Stimulated activated CD4-positive, alpha-beta T cell treated with anti-CD3 and anti-CD28 coated beads, TNF-alpha, amount 100 ng/mL, for 4 hours (primary cell): ENCODE results near the gene NDUFA7.
"Not testable (repeated sequence)": the region's sequence is repeated elsewhere in the genome, so short reads cannot be mapped to it uniquely, and the experiment has no call there.

Source experiments
- DNase-seq, 3 experiments: peaks; one replicate each; pipeline ENCODE4 v3.0.0-alpha.2; 2020; ENCODE audit warnings: low read depth in 3 of 3

The NDUFA7 gene

DNA sequence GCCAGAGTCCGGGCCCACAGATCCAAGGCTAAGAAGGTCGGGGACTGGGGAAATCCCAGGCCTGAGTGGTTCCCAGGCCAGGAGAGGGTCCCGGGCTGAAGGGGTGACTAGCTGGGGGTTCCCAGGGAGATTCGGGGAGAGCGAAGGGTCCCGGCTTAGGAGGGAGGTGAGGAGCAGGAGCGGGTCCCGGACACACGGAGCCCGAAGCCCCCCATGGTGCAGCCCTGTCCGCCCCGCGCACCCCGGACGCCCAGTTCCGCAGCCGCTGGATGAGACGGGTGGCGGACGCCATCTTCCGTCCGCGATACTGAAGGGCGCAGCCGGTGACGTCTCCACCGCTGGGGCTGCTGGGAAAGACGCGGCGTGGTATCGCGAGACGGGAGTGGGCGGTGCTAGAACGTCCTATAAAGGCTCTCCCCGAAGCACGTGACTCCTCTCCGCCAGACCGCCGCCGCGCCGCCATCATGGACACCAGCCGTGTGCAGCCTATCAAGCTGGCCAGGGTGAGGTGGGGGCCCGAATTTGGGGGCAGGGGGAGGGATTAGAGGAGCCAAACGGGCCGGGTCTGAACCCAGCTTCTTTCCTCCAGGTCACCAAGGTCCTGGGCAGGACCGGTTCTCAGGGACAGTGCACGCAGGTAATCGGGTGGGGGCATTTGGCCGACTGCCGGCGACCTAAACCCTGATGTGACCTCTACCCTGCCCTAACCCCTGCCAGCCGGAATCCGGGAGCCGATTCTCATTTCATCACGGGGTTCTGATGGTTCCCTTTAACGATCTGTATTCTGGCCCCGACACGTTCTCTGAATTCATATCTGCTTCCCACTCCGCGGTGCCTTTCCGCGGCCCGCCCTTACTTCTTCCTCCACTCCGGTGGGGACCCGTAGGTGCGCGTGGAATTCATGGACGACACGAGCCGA lies at the start of gene NDUFA7, which contains the start of gene RPS28:
Gene NDUFA7, minus strand, starts transcription at position 309 of the 919 bp plus-strand sequence. Its CDS starts 17 bp downstream, at position 292.
Gene RPS28, plus strand, starts transcription at position 430 of the 919 bp plus-strand sequence. Its CDS starts 35 bp downstream, at position 465.
- peak; percentile 92 to 96 (median 93) for DNase-seq

DNA sequence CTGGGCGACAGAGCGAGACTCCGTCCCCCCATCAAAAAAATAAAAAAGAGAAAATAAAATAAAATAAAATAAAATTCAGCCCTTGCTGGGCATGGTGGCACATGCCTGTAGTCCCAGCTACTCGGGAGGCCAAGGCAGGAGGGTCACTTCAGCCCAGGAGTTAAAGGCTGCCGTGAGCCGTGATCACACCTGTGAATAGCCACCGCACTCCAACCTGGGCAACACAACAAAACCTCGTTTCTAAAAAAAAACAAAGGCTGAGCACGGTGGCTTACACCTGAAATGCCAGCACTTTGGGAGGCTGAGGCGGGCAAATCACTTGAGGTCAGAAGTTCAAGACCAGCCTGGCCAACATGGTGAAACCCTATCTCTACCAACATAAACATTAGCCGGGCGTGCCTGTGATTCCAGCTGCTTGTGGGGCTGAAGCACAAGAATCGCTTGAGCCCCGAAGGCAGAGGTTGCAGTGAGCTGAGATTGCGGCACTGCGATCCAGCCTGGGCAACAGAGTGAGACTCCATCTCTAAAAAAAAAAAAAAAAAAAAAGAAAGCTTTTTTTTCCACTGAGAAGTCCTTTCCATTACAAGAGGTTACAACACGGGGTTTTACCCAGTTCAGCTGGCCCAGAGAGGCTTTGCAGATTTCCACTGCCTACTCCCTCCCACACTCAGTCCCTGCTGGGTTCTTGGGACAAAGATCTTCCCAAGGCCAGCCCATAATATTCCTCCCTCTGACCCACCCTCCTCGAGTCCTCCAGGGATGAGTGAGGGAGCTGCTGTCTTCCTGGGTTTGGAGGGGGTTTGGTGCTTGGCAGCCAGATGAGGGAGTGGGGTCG lies 49.2 kb upstream of the NDUFA7 start:
- DNase-seq, result no peak

DNA sequence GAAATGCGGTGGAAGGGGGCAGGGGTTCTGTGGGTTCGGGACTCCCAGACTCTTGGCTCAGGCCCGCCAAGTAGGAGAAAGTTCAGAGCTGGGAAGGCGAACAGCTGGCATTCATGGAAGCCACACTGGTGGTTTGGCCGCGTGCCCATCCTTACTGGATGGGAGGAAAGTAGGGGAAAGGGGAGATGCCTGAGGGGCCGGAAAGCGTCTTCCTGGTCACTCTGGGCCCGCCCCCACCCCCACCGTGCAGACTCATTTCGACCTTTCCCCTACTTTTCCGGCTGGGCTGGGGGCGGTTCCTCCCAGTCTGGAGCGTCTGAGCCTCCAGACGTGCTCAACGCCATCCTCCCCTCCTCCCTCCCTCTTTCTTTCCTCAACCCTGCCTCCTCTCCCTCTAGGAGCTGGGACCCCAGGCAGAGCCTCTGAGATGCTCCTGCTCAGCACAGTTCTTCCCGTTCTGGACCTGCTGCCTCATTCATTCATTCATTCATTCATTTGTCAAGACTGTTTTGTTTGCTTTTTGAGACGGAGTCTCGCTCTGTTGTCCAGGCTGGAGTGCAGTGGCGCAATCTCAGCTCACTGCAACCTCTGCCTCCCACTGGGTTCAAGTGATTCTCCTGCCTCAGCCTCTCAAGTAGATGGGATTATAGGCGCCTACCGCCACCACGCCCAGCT lies 46.3 kb upstream of the NDUFA7 start:
- DNase-seq, result no peak

DNA sequence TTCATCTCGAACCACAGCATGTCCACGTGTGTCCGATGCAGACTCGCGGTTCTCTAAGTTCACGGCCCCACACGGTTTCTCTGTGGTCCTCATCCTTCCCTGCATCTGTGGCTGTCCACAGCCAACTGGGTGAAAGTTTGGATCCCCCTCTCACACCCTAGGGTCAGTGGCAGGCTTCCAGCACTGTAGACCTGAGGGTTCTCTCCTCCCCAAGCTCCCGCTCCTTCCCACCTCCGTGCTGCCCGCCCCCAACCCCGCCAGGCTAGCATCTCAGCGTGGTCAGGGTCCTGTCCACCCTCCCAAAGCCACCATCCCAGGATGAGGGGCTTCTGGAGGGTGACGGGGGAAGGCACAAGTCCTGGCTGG lies 45.8 kb upstream of the NDUFA7 start:
- DNase-seq, result no peak

DNA sequence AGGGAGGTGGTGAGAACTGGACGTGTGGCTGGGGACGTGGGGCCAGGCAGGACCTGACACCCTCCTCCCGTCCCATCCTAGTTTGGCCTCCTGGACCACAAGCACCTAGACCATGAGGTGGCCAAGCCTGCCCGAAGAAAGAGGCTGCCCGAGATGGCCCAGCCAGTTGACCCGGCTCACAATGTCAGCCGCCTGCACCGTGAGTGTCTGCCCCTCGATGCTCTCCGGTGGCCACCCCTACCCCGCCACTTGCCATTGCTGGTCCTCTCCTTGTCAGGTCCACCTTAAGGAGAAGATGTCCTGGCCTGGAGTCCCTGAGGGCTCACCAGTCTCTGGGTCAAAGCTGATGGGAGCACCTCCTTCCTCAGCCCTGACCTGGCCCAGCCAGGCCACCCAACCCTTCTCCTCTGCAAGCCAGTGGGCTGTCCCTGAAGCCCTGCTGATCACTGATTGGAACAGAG lies 45.0 kb upstream of the NDUFA7 start:
- DNase-seq, result no peak

DNA sequence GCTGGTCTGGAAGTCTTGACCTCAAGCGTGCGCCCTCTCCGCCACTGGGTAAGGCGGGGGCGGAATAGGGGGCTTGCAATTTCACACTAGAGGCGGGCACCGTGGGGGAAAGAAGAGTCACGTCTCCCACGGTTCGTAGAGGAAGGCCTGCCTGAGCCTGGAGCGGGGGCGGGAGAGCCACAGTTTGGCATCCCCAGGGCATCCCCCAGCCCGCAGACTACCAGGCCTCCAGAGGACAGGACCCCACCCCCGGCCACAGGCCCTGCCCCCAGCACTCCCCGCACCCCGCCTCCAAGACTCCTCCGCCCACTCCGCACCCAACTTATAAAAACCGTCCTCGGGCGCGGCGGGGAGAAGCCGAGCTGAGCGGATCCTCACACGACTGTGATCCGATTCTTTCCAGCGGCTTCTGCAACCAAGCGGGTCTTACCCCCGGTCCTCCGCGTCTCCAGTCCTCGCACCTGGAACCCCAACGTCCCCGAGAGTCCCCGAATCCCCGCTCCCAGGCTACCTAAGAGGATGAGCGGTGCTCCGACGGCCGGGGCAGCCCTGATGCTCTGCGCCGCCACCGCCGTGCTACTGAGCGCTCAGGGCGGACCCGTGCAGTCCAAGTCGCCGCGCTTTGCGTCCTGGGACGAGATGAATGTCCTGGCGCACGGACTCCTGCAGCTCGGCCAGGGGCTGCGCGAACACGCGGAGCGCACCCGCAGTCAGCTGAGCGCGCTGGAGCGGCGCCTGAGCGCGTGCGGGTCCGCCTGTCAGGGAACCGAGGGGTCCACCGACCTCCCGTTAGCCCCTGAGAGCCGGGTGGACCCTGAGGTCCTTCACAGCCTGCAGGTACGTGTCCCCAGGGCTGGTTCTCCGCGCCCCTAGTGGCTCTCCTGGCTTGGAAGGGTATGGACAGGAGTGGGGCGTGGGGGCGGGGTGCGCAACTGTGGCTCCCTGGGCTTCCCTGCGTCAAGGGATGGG lies 42.9 kb upstream of the NDUFA7 start, which contains the start of gene ANGPTL4:
Gene ANGPTL4, plus strand, starts transcription at position 353 of the 969 bp plus-strand sequence. Its CDS starts 167 bp downstream, at position 520.
- DNase-seq, result peak; percentile 29 to 59 (median 37)

DNA sequence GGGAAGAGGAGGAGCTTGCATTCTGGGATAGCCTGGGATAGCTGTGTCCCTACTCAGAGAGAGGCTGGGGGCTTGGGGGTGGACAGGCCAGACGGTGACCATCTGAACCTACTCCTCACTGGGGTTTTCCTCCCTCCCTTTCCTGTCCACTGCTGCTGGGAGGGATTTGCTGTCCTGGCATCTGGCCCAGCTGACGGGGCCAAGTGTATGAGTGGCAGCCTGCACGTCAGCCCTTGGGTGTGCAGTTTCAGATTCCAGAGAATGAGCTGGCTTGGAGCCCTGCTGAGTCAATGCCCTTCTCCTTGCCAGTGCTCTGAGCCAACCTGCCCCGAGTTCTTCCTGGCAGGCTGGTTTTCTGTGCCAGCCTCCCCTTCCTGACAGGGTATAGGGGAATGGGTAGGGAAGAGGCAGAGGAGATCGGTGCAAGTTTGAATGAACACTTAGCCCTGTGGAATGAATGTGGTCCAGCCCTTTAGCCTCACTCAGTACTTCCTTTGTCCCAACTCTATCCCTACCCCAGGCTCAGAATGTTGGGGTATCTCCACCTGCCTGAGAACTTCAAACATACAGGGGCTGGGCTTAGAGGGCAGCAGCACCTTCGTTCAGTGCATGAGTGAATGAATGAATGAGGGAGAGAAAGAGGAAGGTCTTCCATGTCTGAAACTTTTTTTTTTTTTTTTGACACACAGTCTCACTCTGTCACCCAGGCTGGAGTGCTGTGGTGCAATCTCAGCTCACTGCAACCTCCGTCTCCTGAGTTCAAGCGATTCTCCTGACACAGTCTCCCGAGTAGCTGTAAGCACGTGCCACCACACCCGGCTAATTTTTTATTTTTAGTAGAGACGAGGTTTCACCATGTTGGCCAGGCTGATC lies 41.0 kb upstream of the NDUFA7 start:
- no peak for DNase-seq

DNA sequence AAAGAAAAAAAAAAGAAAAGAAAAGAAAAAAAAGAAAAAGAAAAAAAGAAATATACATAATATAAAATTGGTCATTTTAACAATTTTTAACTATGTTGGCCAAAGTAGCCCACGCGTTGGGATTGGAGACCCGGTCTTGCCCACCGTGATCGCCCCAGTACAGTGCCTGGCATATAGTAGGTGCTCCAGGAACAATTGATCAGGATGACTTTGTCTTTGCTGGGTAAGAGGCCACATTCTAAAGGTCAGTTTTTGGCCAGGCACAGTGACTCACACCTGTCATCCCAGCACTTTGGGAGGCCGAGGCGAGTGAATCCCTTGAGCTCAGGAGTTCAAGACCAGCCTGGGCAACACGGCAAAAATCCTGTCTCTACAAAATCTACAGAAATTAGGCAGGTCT lies 39.0 kb upstream of the NDUFA7 start:
- no peak for DNase-seq

DNA sequence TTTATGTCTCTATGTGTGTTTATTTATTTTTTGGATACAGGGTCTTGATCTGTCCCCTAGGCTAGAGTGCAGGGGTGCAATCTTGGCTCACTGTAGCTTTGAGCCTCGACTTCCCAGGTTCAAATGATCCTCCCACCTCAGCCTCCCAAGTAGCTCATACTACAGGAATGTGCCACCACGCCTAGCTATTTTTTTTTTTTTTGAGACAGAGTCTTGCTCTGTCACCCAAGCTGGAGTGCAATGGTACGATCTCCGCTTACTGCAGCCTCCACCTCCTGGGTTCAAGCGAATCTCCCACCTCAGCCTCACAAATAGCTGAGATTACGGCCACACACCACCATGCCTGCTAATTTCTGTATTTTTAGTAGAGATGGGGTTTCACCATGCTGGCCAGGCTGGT lies 37.8 kb upstream of the NDUFA7 start:
- no peak for DNase-seq

DNA sequence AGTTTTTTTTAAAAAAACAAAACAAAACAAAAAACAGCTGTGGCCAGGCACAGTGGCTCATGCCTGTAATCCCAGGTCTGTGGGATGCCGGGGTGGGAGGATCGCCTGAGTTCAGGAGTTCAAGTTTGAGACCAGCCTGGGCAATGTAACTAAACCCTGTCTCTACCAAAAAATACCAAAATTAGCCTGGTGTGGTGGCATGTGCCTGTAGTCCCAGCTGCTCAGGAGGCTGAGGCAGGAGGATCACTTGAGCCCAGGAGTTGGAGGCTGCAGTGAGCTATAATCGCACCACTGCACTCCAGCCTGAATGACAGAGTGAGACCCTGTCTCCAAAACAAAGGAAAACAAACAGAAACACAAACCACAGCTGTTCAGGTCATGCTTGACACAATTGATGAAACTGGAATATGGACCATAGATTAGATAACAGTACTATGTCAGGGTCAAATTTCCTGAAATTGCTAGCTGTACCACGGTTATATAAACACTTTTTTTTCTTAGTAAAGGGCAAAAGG lies 35.9 kb upstream of the NDUFA7 start:
- no peak for DNase-seq

DNA sequence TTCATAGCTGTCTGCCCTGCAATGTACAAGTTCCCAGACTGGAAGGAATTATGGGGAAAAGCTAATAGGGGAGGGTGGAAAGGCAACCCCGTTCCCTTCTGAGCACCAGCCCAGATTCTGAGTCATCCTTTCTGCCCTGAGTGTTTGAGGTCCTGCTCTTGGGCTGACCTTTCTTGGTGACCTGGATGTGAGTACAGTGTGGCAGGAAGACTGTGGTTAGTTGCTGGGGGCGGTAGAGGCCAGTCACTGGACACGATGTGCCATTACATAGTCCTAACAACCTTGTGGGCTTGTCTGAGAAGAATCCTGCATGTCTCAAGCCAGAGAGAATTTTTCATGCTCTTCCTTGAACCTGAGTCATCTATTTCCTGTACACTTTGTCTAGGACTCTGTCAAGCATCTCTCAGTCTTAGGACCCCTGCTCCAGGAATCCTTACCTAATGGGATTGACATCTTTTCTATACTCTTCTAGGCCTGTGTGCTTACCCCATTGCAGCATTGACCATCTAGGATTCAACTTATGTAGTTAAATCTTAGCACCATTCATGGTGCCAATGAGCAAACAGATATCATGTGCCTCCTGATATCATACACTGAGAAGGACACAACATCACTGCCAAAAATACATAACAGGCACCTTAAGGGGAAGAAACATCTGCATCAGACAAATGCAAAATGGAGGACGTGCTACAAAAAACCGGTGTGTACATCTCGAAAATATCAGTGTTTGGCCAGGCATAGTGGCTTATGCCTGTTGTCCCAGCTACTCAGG lies 34.6 kb upstream of the NDUFA7 start:
- no peak for DNase-seq

DNA sequence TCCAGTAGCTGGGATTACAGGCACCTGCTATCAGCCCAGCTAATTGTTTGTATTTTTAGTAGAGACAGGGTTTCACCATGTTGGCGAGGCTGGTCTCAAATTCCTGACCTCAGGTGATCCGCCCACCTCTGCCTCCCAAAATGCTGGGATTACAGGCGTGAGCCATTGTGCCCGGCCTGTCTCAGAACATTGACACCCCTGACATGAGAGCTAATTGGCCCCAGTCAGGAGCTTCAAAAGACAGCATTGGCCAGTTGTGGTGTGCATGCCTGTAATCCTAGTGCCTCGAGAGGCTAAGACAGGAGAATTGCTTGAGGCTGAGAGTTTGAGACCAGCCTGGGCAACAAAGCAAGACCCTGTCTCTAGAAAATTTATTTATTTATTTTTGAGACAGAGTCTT lies 31.7 kb upstream of the NDUFA7 start:
- not testable (repeated sequence) for DNase-seq

DNA sequence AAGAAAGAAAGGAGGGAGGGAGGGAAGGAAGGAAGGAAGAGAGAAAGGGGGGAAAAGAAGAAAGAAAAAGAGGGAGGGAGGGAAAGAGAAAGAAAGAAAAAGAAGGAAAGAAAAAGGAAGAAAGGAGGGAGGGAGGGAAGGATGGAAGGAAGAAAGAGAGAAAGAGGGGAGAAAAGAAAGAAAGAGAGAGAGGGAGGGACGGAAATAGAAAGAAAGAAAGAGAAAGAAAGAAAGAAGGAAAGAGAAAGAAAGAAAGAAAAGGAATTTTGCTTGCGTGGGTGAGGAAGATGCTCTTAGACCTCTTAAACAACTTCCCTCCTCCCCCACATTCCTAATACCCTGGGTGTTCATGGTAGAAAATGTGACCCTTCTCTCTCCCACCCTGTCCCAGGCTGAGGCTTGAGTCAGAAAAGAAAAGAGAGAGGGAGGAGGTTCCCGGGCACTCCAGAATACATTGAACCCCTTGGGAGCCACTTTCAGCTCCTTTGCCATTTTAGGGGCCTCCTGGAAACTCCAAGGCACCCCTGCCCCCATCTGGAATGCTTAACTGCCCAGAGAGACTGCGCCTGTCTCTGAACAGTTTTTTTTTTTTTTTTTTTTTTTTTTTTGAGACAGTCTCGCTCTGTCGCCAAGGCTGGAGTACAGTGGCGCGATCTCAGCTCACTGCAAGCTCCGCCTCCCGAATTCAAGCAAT lies 31.1 kb upstream of the NDUFA7 start:
- no peak for DNase-seq

DNA sequence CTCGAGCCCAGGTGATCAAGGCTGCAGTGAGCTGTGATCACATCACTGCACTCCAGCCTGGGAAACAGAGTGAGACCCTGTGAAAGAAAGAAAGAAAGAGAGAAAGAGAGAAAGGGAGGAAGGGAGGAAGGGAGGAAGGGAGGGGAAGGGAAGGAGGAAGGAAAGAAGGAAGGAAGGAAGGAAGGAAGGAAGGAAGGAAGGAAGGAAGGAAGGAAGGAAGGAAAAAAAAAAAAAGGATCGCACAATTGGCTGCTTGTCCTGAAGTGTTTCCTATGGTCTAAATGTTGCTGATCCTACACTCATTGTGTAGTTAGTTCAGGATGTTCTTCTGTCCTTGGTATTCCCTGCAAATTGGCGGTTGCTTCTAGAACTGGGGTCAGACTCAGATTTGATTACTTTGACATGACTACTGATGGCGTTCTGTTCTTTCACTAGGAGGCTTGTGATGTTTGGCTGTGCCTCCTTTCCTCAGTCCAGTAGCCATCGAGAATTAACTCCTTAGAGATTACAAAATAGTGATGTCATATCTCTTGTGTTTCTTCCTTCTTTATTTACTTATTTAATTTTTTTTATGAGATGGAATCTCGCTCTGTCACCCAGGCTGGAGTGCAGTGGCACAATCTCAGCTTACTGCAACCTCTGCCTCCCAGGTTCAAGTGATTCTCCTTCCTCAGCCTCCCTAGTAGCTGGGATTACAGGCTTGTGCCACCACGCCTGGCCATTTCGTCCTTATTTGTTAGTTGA lies 28.6 kb upstream of the NDUFA7 start:
- not testable (repeated sequence) for DNase-seq

DNA sequence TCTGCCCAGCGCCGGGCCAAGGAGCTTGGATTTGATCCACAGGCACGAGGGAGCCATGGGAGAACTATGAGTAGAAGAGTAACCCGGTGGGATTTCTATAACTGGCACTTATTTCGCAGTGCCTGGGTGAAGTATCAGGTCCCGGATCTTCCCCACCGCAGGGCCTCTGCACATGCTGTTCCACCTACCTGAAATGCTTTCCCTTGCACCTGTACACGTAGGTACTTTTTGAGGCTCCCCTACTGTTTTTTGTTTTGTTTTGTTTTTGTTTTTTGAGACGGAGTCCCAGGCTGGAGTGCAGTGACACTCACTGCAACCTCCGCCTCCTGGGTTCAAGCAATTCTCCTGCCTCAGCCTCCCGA lies 22.3 kb upstream of the NDUFA7 start:
- DNase-seq, result no peak

DNA sequence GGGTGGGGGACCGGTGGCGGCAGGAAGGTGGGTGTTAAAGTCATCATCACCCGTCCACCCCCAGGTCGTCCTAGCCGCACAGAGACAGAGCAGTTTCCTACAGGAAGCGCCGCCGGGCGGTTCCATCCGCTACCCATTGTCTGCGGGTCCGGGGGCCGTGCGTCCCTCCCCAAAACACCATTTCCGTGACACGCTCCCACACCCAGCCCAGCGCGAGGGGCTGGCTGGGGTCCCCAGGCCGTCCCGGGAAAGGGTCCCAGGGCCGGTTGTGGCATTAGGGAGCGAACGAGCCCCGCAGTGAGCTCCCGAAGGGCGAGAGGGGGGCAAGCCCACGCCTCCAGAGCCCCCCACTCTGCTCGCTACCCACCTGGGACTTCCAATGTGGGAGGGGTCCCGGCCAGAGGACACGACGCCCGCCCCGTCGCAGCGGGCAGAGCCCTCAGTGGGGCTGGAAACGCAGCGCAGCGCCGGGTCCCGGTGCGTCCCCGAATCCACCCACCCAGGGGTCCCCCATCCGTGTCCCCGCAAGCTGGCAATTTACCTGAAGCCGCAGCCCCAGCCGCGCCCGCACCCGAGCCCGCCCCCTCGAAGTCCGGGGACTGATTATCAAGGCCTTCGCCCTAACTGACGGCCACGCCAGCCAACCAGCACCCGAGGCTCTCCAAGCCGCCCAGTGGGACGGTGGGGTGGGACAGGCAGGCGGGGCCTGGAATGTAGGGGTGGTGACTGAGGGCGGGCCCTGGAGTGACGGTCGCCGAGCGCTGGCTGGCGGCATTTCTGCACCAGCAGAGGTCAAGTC lies 21.7 kb upstream of the NDUFA7 start, which contains the start of gene KANK3:
Gene KANK3, minus strand, starts transcription at position 579 of the 799 bp plus-strand sequence. CDS start 5,434 bp downstream, outside the sequence.
- DNase-seq, result peak; percentile 81 to 84 (median 84)
